SK-N-MC (cell line): ENCODE data around the gene PLAGL2.

Experiments used
- DNase-seq: peaks from one replicate; pipeline ENCODE4 v3.0.0-alpha.2; 2011; ENCODE audit warnings: low read depth, low spot score
- H3K27ac ChIP-seq: fragments of 200-600 bp; sonication (generic); 2 replicates; pipeline ENCODE4 v1.5.1; 2016; ENCODE audit warnings: mixed run types
- H3K36me3 ChIP-seq: fragments of 200-600 bp; sonication (generic); 2 replicates; pipeline ENCODE4 v1.6.1; 2017; ENCODE audit warnings: antibody characterized with exemption, low read length, mixed read lengths; ENCODE audit not compliant: insufficient read depth
- H3K4me3 ChIP-seq: fragments of 200-600 bp; sonication (generic); 2 replicates; pipeline ENCODE4 v1.5.1; 2016
- H3K9ac ChIP-seq: fragments of 200-600 bp; sonication (generic); 2 replicates; pipeline ENCODE4 v1.8.0; 2017; ENCODE audit warnings: mixed run types, mixed read lengths; ENCODE audit not compliant: insufficient read length
- H3K9me3 ChIP-seq: fragments of 200-600 bp; sonication (generic); 2 replicates; pipeline ENCODE4 v1.6.1; 2017; ENCODE audit warnings: low read depth, mild to moderate bottlenecking, antibody characterized with exemption, low read length, moderate library complexity, mixed read lengths
- EZH2 ChIP-seq: fragments of 200-600 bp; sonication (generic); IDR thresholded peaks from one replicate; pipeline ENCODE4 v1.6.1; 2017; ENCODE audit warnings: antibody characterized with exemption
- FOXP2 ChIP-seq: optimal IDR thresholded peaks from 2 replicates; pipeline ENCODE3; 2011; ENCODE audit warnings: mild to moderate bottlenecking, moderate library complexity; ENCODE audit not compliant: insufficient read depth; ENCODE audit errors: extremely low read length, control extremely low read depth
- POLR2AphosphoS5 ChIP-seq: IDR thresholded peaks from 2 replicates; pipeline ENCODE4 v1.6.1; 2012; ENCODE audit warnings: mild to moderate bottlenecking, low read depth, low read length, borderline replicate concordance

The PLAGL2 gene

GRCh38 chr20:32191873-32192272 lies 15.7 kb downstream of the PLAGL2 start:
- H3K9me3 ChIP-seq = no peaks in the 10 kb centered on the region
- no peak overlapping the region for H3K9ac ChIP-seq
- H3K27ac ChIP-seq = no peak overlapping the region
- peaks cover 18% of the 10 kb centered on the region; the same call in 1 of the 2 replicates for H3K36me3 ChIP-seq
- TF ChIP-seq EZH2 (no peak), FOXP2 (no peak), POLR2AphosphoS5 (no peak)
- DNase-seq = no peak
- H3K4me3 ChIP-seq = no peak overlapping the region

GRCh38 chr20:32191422-32191821 lies 16.1 kb downstream of the PLAGL2 start:
- peaks cover 14% of the 10 kb centered on the region; the same call in 1 of the 2 replicates for H3K36me3 ChIP-seq
- H3K9me3 ChIP-seq = no peaks in the 10 kb centered on the region
- no peak overlapping the region for H3K4me3 ChIP-seq
- no peak overlapping the region for H3K9ac ChIP-seq
- H3K27ac ChIP-seq = no peak overlapping the region
- TF ChIP-seq FOXP2 (no peak), EZH2 (no peak), POLR2AphosphoS5 (no peak)
- DNase-seq = no peak

- Histone ChIP-seq H3K9me3 (no peaks in the 10 kb centered on the region), H3K27ac (no peak overlapping the region), H3K36me3 (peaks cover 7% of the 10 kb centered on the region; the same call in 1 of the 2 replicates), H3K4me3 (peak overlapping the region; percentile 58; the same call in 1 of the 2 replicates), H3K9ac (no peak overlapping the region)
- TF ChIP-seq FOXP2 = no peak
- TF ChIP-seq EZH2 = no peak
- no peak; the same call in 1 of the 2 replicates for TF ChIP-seq POLR2AphosphoS5
- DNase-seq = no peak
Observed at GRCh38 chr20:32190616-32191415, 16.7 kb downstream of the PLAGL2 start.

- Histone ChIP-seq H3K27ac (no peak overlapping the region), H3K36me3 (no peaks in the 10 kb centered on the region; the same call in 1 of the 2 replicates), H3K9ac (peak overlapping the region; percentile 55), H3K4me3 (peak overlapping the region; percentile 58), H3K9me3 (no peaks in the 10 kb centered on the region)
- DNase-seq = no peak
- TF ChIP-seq FOXP2 (no peak), POLR2AphosphoS5 (peak; percentile 27; the same call in 1 of the 2 replicates)
Observed at GRCh38 chr20:32189691-32190615, 17.6 kb downstream of the PLAGL2 start.

- Histone ChIP-seq H3K4me3 (no peak overlapping the region), H3K9me3 (no peaks in the 10 kb centered on the region), H3K9ac (no peak overlapping the region), H3K36me3 (no peaks in the 10 kb centered on the region), H3K27ac (no peak overlapping the region)
- no peak for DNase-seq
- no peak for TF ChIP-seq POLR2AphosphoS5
- TF ChIP-seq EZH2 = no peak
- TF ChIP-seq FOXP2 = no peak
Observed at GRCh38 chr20:32189123-32189410, 18.5 kb downstream of the PLAGL2 start.

- Histone ChIP-seq H3K27ac (no peak overlapping the region), H3K9ac (no peak overlapping the region), H3K9me3 (no peaks in the 10 kb centered on the region), H3K4me3 (no peak overlapping the region), H3K36me3 (no peaks in the 10 kb centered on the region)
- DNase-seq = no peak
- no peak for TF ChIP-seq POLR2AphosphoS5
- TF ChIP-seq FOXP2 = no peak
- TF ChIP-seq EZH2 = no peak
Observed at GRCh38 chr20:32188376-32189122, 19.0 kb downstream of the PLAGL2 start.

GRCh38 chr20:32186506-32186905 lies 21.0 kb downstream of the PLAGL2 start:
- H3K27ac ChIP-seq = no peak overlapping the region
- no peak for TF ChIP-seq EZH2
- TF ChIP-seq FOXP2 = no peak
- no peak for TF ChIP-seq POLR2AphosphoS5
- no peak overlapping the region for H3K4me3 ChIP-seq
- no peak for DNase-seq
- H3K9me3 ChIP-seq = no peaks in the 10 kb centered on the region
- no peak overlapping the region for H3K9ac ChIP-seq
- no peaks in the 10 kb centered on the region for H3K36me3 ChIP-seq
